HK-2 (cell line): ENCODE data around the gene GNPTAB.
A peak's percentile ranks its signal among the peaks of the same experiment; 100 is the strongest.

ENCODE experiments used
- DNase-seq: peaks from one replicate; pipeline ENCODE4 v3.0.0-alpha.2; 2018; ENCODE audit not compliant: unreplicated experiment

The GNPTAB gene

DNA sequence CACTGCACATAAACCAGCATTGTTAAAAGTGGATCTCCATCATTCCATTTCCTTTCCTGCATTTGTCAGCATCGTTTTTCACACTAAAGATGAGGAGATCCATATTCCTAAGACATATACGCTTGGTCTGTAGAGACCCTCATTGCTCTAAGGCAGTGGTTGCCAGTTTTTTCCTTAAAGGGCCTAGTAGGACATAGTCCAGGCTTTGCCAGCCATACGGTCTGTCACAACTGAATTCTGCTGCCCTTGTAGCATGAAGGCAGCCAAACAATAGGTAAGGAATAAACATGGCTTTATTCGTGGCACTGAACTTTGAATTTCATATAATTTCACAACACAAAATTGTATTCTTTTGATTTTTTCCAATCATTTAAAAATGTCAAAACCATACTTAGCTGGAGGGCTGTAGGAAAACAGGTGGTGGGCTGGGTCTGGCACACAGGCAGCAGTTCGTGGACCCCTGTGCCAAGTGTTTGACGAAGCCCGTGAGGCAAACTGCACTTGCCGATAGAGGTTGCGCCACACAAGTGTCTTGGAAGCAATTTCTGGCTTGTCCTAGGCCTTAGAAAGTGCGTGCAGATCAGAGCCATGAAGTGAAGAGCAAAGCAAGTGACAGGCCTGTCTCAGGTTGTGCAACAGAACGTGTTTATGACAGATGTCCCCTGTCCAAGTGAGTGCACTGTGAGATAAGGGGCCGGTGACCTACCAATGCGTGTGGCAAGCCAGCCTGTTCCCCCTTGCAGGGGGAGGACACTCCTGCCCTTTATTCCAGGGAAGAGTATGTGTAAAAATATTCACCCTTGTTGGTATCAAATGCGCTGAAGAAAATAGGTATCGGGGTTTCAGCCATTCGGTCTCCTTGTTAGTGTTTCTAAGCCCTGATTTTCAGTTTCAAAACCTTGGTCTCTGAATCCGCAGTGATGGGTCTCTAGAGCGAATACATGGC is 134.2 kb downstream of the GNPTAB start:
- peak; percentile 10 for DNase-seq

DNA sequence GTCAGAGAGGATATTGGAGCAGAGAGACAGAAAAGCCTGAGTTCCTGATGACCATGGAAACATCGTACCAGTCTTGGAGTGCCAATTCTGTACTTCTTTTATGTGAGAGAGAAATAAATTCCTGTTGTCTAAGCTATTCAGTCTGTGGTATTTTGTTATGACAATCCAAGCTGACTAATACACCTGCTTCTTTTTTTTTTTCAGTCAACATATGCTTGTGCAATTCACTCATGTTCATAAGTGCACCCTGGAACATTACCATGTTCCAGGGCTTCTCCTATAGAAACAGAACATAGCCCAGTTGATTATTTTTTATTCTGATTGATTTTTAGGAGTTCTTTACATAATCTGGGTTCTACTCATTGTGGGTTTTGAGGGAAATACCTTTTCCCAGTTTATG is 135.1 kb downstream of the GNPTAB start:
- no peak for DNase-seq
